HG03432 (cell line): Measurements from ENCODE around the gene RAPGEF6.
"Not testable (repeated sequence)": the region's sequence is repeated elsewhere in the genome, so short reads cannot be mapped to it uniquely, and the experiment has no call there.

Experiments
- ATAC-seq: cut with Tn5 transposase; IDR thresholded peaks from one replicate; pipeline ENCODE4 v1.9.1; 2021; ENCODE audit warnings: mild to moderate bottlenecking, moderate library complexity; ENCODE audit not compliant: unreplicated experiment

RAPGEF6 gene

DNA sequence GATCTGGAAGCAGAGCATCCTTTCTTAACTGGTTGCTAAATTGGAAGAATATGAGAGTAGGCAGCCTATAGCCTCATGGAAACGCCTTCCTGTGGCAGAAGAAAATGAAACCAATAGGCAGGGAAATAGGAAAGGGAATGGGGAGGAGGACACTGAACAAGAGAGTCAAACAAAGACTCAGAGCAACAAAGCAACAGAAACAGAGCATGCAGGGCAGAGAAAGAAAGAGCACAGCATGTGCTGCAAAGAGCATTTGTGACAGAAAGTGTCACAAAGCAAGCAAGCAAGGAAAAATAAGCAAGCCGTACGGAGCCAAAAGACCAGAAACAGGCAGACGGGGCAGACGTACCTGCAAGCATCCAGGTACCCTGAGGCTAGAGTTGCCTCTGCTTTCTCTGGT is 123.1 kb downstream of the RAPGEF6 start:
- ATAC-seq, result no peak

DNA sequence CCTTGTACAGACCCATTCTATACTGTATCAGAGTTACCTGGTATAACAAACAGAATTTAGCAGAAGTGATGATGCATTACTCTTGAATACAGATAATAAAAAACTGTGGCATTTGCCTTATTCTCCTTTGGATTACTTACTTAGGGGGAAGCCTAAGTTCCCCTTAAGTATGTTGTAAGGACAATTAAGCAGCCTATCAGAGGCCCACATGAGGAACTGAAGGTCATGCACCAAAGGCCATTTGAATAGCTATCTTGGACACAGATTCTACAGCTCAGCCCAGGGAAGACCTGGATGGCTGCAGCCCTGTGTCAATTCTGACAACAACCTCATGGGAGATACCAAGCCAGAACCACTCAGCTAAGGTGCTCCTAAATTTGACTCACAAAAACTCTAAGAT is 125.2 kb downstream of the RAPGEF6 start:
- no peak for ATAC-seq

DNA sequence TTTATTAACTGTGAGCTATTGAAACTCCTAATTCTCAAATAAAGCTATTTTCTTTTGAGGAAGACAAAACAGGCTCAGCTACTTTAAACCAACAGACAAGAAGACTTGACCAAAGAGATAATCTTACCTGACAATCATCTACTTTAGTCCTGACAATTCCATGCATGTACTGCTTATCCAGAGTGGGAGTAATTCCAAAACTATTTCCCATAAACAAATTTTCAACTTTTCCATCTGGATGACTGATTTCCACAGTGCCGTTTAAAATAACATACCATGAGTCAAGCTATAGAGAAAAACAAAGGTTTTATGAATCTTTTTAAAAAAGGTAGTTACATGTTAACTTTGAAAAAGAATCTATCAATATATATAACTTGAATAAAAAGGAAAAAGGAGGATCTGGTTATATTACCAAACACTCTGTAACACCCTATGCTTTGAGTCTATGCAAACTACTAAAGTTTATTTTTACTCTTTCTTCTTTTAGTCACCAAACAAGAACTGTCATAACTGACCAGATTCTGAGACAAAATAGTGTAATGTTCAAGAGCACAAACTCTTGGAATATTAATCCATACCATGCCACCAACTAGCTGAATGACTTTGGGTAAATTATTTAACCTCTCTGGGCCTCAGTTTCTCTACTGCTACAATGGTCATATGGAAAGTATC is 129.7 kb downstream of the RAPGEF6 start:
- peak; percentile 62 for ATAC-seq

DNA sequence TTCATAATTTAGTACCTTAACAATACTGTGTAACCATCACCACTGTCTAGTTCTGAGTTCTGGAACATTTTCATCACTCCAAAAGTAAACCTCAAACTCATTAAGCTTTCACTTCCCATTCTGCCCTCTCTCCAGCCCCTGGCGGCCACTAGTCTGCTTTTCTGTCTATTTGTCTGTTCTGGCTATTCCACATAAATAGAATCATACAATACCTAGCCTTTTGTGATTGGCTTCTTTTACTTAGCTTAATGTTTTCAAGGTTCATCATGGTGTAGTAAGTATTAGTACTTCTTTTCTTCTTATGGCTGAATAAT is 138.7 kb downstream of the RAPGEF6 start:
- ATAC-seq, result peak; percentile 98

DNA sequence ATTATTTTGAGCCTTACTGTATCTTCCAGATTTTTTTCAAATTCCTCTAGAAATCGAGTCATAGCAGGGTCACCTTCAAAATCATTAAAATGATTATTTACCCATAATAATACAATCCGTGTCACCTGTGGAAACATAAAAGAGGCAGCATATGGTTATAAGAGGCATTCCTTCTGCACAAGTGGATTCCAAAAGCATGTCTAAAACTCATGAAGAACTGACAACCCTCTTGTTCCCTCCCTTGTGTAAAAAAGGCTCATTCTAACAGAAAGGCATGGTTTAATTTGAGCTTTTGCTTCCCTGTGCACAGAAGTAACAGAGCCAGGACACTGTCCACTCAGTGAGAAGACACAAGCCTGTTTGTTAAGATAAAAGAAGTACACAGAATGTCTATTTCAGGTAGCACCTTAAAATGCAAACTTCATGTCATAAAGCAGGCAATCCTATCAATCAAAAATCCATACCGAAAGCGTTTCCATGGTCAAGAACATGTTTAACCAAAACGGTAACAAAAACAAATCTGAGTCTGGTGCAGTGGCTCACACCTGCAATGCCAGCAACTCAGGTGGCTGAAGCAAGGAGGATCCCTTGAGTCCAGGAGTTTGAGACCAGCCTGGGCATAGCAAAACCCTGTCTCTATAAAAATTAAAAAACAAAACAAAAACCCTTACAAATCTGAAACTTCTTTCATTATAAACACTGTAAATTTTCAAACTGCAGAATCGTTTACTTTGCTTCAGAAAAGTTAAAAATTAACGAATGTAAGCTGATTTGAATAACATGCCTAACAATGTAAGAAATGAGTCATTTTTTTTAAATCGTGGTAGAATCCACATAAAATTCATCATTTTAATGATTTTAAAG is 139.3 kb downstream of the RAPGEF6 start:
- ATAC-seq, result no peak

DNA sequence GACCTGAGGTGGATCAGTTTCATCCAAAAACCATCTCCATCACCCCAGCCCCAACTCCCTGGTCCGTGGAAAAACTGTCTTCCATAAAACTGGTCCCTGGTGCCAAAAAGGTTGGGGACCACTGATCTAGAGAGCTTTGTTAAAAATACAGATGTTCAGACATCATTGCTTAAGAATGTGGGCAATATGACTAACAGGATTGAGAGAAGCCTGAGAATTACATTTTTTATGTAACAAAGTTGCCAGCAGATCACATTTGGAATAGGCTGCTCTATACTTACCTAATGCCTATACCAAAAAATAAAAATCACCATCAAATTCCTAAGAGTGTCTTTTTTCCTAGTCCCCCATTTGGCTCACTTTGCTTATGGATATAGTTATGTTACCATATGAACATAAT is 143.3 kb downstream of the RAPGEF6 start:
- ATAC-seq, result no peak

DNA sequence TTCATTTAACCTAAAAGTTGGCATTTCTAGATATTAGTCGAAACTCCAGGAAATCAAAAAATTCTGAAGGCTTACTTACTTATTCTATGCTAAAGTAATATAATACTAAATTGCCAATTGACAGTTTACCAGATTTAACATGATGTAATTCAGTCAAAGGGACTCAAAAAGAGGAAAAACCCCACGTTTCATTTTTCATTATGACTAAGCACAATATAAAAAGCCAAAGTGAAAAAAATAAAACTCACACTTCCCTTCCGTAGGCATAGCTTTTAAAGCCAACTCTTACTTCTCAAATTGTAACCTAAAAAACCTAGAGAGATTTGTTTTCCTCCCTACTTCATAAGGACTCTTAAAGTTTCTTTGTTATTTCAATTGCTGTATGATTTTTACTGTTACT is 146.6 kb downstream of the RAPGEF6 start:
- ATAC-seq, result peak; percentile 94

DNA sequence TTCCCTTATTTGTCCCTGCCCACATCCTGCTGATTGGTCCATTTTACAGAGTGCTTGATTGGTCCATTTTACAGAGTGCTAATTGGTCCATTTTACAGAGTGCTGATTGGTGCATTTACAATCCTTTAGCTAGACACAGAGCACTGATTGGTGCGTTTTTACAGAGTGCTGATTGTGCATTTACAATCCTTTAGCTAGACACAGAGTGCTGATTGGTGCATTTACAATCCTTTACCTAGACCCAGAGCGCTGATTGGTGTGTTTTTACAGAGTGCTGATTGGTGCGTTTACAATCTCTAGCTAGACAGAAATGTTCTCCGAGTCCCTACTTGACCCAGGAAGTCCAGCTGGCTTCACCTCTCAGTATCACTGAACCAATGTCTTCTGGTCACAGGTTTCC is 147.7 kb downstream of the RAPGEF6 start:
- ATAC-seq, result not testable (repeated sequence)

DNA sequence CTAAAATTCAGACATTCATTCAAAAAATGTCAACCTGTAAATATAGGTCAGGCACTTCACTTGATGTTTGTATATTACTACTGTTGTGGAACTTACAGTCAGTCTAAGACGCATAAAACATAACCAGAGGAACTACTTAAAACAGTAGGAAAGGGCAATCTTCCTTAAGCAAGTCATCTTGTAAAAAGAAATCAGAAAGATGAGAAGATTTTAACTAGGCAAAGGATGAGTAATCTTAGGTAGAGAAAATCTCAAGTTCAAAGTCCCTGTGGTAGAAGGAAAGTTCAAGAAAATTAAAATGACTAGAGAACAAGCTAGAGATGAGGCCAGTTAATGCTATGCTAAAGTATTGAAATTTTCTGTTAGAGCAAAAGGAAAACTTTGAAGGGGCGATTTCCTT is 152.4 kb downstream of the RAPGEF6 start:
- no peak for ATAC-seq

DNA sequence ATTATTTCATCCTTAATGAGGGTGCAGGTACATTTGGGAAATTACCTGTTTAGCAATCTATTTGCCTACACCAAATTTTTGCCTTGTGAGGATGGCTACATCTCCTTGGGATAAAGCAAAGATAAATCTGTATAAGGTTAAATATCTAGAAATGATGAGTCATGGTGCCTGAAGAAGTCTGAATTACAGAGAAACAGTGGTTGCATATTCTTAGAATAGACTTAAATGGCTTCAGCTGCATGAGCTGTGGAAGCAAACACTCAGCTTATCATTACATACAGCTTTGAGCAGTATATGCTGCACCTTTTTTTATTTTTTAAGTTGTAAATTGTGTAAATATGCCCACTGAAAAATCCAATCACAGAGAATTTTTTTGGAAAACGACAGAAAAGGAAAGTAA is 153.5 kb downstream of the RAPGEF6 start:
- ATAC-seq, result no peak

DNA sequence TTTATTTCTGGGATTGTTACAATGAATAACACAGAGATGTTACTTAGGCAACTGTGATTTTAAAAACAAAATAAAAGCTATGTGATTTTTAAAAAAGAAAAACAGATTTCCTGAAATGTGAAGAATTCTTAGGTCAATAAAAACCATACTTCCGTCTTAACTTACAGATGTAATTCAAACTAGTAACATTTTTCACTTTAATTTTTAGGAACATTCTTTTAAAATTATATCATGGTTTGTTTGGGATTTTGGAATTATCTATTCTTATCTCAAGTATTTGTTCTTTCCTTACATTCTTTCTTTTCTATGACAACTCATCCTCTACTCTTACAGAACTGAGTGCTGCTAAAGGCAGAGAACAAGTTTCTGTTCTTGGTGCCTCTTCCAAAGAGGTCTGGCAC is 159.5 kb downstream of the RAPGEF6 start:
- no peak for ATAC-seq

DNA sequence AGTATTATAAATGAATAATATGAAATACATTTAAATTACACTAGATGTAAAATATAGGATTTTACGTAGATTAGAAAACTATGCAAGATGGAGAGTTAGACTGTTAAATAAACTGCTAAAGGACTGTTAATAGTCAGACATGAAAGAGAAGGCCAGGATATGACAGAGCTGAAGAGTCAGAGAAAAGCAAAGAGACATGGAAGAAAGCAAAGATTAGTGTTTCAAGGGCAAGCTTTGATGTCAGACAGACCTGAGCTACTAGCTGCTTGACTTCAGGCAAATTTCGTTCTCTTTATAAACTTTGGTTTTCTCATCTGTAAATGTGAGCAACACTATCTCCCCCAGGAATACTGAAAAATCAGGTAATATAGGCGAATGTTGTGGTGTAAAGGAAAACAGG is 161.3 kb downstream of the RAPGEF6 start:
- ATAC-seq, result no peak

DNA sequence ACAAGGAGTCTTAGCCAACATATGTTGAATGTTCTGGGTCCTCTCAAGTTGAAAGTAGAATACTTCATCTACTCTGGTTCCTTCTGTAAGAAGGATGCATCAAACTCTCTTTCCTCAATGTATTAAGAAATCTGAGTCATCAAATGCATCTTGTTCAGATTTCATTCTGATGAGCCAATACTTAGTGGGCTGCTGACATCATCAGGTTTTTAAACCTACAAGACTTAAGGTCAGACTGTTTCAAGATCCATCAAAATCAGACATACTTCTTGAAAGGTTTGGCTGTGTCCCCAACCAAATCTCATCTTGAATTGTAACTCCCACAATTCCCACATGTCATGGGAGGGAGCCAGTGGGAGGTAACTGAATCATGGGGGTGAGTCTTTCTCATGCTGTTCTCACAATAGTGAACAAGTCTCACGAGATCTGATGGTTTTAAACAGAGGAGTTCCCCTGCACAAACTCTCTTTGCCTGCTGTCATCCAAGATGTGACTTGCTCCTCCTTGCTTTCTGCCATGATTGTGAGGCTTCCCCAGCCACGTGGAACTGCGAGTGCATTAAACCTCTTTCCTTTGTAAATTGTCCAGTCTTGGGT is 168.8 kb downstream of the RAPGEF6 start:
- no peak for ATAC-seq

DNA sequence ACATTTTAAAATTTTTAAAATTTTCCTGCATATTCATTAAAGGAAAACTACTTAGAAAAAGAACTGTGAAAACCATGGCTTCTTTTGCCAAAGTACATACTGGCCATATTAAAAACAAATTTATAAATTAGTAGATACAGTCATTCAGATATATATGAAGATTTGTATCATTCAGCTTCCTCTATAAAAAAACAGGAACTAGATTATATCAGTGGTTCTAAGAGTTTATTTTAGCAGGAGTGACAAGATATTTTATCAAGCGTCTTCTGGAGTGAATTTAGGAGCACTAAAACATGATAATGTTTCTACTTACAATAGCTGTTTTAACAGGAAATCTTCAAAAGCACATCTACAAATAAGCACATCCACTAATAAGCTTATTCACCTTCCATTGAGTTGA is 171.4 kb downstream of the RAPGEF6 start:
- ATAC-seq, result no peak

DNA sequence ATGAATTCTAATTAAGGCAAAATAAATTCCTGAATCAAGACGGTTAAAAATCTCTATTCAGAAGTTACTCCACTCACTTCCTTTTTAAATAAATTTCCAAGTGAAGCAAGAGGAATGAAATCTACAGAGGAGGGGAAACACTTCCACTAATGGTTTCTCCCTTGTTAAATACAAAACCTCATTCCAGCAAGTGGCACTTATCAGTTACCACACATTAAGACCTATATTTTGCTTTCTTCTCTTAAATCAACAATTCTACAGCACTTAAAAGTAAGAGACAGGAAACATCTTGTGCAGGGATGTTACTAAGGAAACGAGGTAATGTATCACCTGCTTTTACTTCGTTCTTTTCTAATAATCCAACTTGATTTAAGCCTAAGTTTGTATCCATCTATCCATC is 172.6 kb downstream of the RAPGEF6 start:
- ATAC-seq, result no peak

DNA sequence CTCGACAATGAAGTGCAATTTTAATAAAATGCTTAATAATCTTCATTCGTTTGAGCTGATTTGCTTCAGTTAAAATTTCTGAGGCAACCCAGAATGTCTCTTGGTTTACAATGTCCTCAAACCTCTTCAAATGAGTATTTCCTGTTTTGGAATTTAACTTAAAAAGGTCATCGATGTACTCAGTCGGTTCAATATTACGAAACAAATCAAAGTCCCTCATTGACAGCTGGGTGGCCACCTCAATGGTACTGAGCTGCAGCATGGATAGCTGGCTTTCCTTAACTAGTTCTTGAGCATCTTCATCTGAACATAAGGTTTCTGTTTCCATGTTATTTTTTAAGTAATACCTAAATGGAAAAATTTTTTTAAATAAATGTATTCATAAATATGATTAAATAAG is 173.3 kb downstream of the RAPGEF6 start:
- no peak for ATAC-seq

DNA sequence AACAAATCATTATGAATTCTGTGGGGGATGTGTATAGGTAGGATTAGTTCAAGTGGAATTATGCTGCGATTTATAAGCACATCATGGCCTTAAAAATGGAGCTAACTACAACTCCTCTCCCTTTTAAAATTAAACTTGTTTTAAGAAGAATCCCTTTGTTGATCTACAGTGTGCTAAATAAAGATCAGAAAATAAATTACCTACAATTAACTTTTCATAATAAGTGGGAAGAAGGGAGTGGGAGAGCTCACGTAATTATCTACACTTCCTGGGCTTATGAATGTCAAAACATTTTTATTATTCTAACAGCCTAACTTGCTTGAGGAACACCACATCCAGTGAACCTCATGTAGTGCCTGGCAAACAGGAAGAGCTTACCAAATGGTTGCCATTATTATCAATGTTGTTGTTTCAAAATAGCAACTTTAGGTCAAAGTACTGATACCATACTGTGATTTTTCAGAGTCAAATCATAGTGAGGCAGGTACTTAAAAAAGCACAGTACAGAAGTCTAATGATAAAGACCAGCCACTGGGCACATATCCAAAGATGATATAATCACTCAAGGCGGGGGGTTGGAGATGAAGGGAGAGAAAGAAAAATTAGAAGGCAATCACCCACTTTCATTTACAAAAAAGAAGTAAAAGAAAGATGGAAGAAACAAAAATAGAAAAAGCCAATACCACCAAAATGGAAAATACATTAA is 174.0 kb downstream of the RAPGEF6 start:
- no peak for ATAC-seq

DNA sequence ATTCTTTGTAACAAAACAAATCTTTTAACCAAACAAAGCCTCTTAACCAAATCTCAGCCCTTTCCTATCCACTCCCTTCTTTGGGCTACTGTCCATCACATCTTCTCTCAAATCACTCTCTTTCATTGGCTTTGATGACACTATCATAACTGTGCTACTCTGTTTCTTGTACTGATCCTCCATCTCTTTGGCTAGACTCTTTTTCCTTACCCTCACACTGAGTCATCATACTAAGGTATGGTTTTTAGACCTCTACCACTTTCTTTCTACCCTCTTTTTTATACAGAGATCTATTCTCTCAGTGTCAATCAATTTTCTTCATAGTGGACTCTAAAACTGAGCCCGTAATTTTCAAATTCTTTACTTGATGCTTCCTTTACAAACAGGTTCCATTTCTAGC is 174.9 kb downstream of the RAPGEF6 start:
- ATAC-seq, result no peak

DNA sequence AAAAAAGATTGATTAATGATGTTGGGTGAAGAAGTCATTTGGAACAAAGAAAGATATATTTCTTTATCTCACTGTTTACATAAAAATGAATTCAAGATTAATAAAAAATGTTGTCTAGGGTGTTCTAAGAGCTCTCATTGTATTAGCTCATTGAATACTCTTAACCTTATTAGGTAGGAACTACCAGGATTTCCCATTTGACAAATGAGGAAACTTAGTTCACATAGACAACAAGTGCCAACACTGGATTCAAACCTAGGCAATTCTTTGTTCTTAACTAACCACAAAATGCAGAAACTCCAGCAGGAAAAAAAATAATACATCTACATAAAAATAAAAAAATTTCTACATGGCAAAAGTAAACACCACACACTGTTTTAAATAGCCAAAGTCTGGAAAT is 175.8 kb downstream of the RAPGEF6 start:
- ATAC-seq, result no peak

DNA sequence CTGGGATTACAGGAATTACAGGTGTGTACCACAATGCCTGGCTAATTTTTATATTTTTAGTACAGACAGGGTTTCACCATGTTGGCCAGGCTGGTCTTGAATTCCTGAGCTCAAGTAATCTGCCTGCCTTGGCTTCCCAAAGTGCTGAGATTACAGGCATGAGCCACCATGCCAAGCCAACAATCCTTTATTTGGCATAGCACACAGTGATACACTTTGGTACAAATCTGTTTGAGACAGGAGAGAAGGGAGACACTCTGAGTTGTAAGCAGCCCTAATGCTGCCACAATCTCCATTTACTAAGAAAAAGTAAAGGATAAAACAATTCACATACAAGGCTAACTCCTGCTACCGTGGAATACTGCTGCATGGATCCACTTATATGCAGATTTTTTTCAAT is 177.8 kb downstream of the RAPGEF6 start:
- ATAC-seq, result no peak

DNA sequence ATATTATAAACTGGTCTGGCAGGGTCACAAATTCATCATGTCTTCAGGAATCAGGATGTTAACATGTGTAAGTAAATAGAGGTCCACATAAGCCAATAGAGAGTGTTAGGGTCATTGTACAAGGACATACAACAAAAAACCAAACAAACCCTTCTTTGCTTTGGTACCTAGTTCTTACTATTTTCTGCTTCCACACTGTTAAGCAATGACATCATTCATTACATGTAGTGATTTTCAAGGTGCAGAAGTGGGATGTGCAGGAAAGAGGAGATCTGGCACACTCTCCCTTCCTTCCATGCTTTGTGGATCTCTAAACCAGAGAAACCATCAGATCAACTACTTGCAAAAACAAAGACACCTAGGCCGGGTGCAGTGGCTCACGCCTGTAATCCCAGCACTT is 184.1 kb downstream of the RAPGEF6 start:
- ATAC-seq, result no peak

DNA sequence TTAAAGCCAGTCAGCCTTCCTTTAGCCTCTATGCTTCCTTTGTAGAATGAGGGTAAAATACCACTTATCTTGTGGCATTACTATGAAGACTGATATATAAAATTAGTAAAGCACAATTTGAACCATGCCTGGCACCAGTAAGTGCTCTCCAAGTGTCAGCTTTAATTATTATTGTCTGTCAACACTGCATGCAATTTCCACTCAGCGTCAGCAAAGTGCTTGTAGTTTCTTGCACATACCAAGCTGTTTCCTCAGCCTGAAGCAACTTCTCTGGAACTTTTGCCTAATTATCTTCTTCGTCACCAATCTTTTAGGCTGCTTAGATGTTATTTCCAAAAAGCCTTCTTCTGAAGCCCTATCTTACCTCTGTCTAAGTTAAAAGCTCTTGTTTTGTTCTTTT is 193.8 kb downstream of the RAPGEF6 start:
- ATAC-seq, result no peak
